Peyer's patch (tissue), 4 donors: Measurements from ENCODE around the gene FADD.

Experiments
- CTCF ChIP-seq, 6 experiments: fragments of 450-650 bp in 4 of 6; fragments of 200-600 bp in 2 of 6; sonication (generic) in 1 of 6; IDR thresholded peaks; one replicate each; pipeline ENCODE4 v1.5.1; 2017 to 2019; ENCODE audit warnings: antibody characterized with exemption in 6 of 6, mild to moderate bottlenecking in 3 of 6, moderate library complexity in 1 of 6
- POLR2A ChIP-seq, 2 donors: fragments of 450-650 bp; IDR thresholded peaks; one replicate each; pipeline ENCODE4 v1.5.1; 2017; ENCODE audit warnings: antibody characterized with exemption in 2 of 2, mild to moderate bottlenecking in 2 of 2, moderate library complexity in 2 of 2

DNA sequence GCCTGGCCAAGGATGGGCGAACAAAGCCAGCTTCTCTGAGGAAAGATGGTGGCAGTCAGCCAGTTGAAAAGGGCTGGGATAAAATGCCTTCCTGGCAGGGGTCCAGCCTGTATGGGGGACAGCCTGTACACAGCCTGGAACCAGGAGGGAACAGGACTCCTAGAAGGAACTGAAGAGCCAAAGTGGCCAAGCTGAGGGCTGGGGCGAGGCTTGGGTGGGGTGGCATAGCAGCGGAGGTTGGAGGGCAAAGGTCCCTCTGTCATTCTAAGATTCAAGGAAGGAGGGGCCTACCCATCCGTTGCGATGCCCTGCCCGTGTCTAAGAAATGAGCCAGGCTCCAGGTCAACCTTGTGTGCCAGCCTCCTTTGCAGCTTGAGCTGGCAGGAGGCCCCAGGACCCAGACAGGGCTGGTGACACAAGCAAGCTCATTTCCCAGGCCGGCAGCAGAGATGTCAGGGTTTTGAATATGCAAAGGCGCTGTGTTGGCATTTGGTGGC lies 22.6 kb downstream of the FADD start:
- TF ChIP-seq CTCF (IDR thresholded peaks at IDR 0.05), result no peak
- peak; percentile 41 to 69 for TF ChIP-seq POLR2A (IDR thresholded peaks at IDR 0.05)
